Chondrocyte (in vitro differentiated cells): Measurements from ENCODE around the gene OR2T6. TPM values are rescaled to one million over a fixed set of nuclear protein-coding genes. Genes with fewer than 3 reads are reported as not detected.
"Not testable (repeated sequence)": the region's sequence is repeated elsewhere in the genome, so short reads cannot be mapped to it uniquely, and the experiment has no call there.

Source experiments
- DNase-seq: peaks from one replicate; pipeline ENCODE4 v3.0.0; 2021; ENCODE audit warnings: mixed read lengths, low spot score
- H3K27ac Mint-ChIP-seq: one replicate; pipeline ENCODE4 v1.8.0; 2021; ENCODE audit warnings: mild to moderate bottlenecking, moderate library complexity, mixed read lengths; ENCODE audit not compliant: unreplicated experiment
- H3K27me3 Mint-ChIP-seq: 2 replicates; pipeline ENCODE4 v1.8.0; 2021; ENCODE audit warnings: low read depth, mixed read lengths
- H3K36me3 Mint-ChIP-seq: 2 replicates; pipeline ENCODE4 v1.8.0; 2021; ENCODE audit warnings: low read depth, mixed read lengths
- H3K4me1 Mint-ChIP-seq: 2 replicates; pipeline ENCODE4 v1.8.0; 2021; ENCODE audit warnings: low read depth, mild to moderate bottlenecking, mixed read lengths
- H3K4me3 Mint-ChIP-seq: one replicate; pipeline ENCODE4 v1.8.0; 2021; ENCODE audit warnings: mild to moderate bottlenecking, moderate library complexity, mixed read lengths; ENCODE audit not compliant: unreplicated experiment
- H3K9me3 Mint-ChIP-seq: 2 replicates; pipeline ENCODE4 v1.8.0; 2021; ENCODE audit warnings: low read depth, mixed read lengths
- CTCF ChIP-seq: fragments of 200-600 bp; sonication (generic); IDR thresholded peaks from 2 replicates; pipeline ENCODE4 v1.5.0; 2021; ENCODE audit warnings: antibody characterized with exemption, mild to moderate bottlenecking, moderate library complexity
- total RNA-seq: library from RNA; stranded (reverse); gene quantifications from 3 replicates; pipeline ENCODE4 v1.2.1, GENCODE V29; 2021

The OR2T6 gene
- total RNA-seq, 1 donor from 2014 or later: not detected

DNA sequence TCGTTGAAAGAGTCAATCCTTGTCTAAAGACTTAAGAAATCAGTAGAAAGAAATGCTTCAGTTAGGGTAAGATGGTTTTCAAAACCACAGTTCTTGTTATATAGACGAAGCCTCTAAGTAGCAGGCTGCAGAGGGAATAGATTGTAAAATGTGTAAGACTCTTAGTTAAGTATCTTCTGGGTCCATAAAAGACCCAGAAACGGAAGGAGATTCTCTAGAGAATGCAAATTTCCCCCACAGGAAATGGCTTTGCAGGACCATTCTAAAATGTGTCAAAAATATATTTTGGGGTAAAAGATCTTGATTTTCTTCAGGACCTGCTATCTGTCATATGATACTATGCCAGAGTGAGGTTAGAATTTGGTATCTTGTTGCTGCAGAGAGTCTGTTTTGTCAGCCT is 40.7 kb downstream of the OR2T6 start:
- Mint-ChIP-seq H3K9me3 (peaks cover 57% of the 10 kb centered on the region), H3K36me3 (no peaks in the 10 kb centered on the region)
- TF ChIP-seq CTCF: no peak

GRCh38 chr1:248417854-248418253 is 42.3 kb downstream of the OR2T6 start:
- no peak overlapping the region for H3K27ac Mint-ChIP-seq
- H3K9me3 Mint-ChIP-seq: peaks cover 55% of the 10 kb centered on the region
- no peaks in the 10 kb centered on the region for H3K27me3 Mint-ChIP-seq
- H3K36me3 Mint-ChIP-seq: no peaks in the 10 kb centered on the region
- DNase-seq: no peak
- H3K4me1 Mint-ChIP-seq: no peaks in the 10 kb centered on the region
- no peak for TF ChIP-seq CTCF
- H3K4me3 Mint-ChIP-seq: no peak overlapping the region

More for the DNA sequence above, 40.7 kb downstream of the OR2T6 start:
- no peak overlapping the region for H3K27ac Mint-ChIP-seq
- no peak for DNase-seq
- H3K4me1 Mint-ChIP-seq: no peaks in the 10 kb centered on the region
- no peaks in the 10 kb centered on the region for H3K27me3 Mint-ChIP-seq
- no peak overlapping the region for H3K4me3 Mint-ChIP-seq

GRCh38 chr1:248421384-248421783 is 45.8 kb downstream of the OR2T6 start:
- Mint-ChIP-seq H3K27ac (no peak overlapping the region), H3K4me3 (no peak overlapping the region), H3K4me1 (no peaks in the 10 kb centered on the region), H3K27me3 (no peaks in the 10 kb centered on the region), H3K9me3 (peaks cover 57% of the 10 kb centered on the region), H3K36me3 (no peaks in the 10 kb centered on the region)
- no peak for TF ChIP-seq CTCF
- no peak for DNase-seq

DNA sequence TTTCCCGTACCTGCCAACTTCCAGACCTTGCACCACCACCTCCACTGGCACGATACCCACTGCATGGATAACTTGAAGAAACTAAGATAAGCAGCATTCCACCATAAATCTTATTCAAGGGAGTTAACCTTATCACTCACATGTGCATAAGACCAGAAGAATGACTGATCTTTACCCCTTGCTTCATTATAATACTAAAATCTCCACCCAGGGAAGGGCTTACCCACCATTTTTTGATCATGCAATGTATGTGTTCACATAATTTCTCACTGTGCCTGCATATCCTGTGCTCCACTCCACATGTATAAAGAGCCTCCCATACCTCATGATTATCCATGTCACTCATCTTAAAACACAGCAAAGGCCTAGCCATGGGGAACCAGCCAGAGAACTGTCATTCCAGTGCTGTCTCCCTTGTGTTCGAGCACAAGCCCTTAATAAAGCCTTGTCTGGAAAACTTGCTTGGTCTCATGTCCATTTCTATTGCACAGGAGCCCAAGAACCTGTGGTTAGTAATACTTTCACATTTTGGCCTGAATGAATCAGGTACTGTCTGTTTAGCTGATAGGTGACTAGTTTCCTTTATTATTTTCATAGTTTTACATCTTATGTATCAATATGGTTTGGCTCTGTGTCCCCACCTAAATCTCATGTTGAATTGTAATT is 52.1 kb downstream of the OR2T6 start:
- not testable (repeated sequence) for H3K4me1 Mint-ChIP-seq, H3K27me3 Mint-ChIP-seq, H3K27ac Mint-ChIP-seq, H3K4me3 Mint-ChIP-seq, H3K36me3 Mint-ChIP-seq, DNase-seq
- peaks cover 61% of the 10 kb centered on the region for H3K9me3 Mint-ChIP-seq

GRCh38 chr1:248428192-248428533 is 52.6 kb downstream of the OR2T6 start:
- not testable (repeated sequence) for H3K27ac Mint-ChIP-seq, H3K36me3 Mint-ChIP-seq, DNase-seq, H3K4me1 Mint-ChIP-seq, H3K27me3 Mint-ChIP-seq, H3K4me3 Mint-ChIP-seq
- H3K9me3 Mint-ChIP-seq: peaks cover 58% of the 10 kb centered on the region

DNA sequence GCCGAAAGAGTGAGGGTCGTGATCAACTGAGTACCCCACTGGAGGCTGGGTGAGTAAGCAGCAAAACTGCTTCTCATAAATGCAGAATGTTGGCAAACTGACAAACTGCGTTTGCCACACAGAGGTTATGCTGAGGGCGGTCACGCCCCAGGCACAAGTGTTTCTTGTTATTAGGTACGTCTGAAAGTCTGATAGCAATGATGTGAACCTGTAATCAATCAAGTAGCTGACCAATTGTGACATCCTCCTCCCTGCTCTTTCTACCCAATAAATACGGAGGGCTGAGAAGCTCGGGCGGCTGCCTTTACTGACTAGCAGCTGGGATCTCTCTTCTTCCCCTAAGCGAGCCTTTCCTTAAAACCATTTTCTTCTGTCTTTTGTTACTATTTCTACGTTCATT is 56.1 kb downstream of the OR2T6 start:
- not testable (repeated sequence) for H3K27me3 Mint-ChIP-seq, H3K36me3 Mint-ChIP-seq, H3K27ac Mint-ChIP-seq, DNase-seq, H3K4me1 Mint-ChIP-seq, H3K4me3 Mint-ChIP-seq
- H3K9me3 Mint-ChIP-seq: peaks cover 40% of the 10 kb centered on the region

- H3K4me1 Mint-ChIP-seq, H3K4me3 Mint-ChIP-seq, H3K27ac Mint-ChIP-seq, H3K27me3 Mint-ChIP-seq, H3K36me3 Mint-ChIP-seq, DNase-seq: not testable (repeated sequence)
- H3K9me3 Mint-ChIP-seq: peaks cover 35% of the 10 kb centered on the region
These were observed 56.7 kb downstream of the OR2T6 start for GRCh38 chr1:248432201-248432600.

- H3K27me3 Mint-ChIP-seq, H3K27ac Mint-ChIP-seq, DNase-seq, H3K4me1 Mint-ChIP-seq, H3K36me3 Mint-ChIP-seq, H3K4me3 Mint-ChIP-seq: not testable (repeated sequence)
- H3K9me3 Mint-ChIP-seq: peaks cover 23% of the 10 kb centered on the region
These were observed 58.4 kb downstream of the OR2T6 start for GRCh38 chr1:248433811-248434415.

DNA sequence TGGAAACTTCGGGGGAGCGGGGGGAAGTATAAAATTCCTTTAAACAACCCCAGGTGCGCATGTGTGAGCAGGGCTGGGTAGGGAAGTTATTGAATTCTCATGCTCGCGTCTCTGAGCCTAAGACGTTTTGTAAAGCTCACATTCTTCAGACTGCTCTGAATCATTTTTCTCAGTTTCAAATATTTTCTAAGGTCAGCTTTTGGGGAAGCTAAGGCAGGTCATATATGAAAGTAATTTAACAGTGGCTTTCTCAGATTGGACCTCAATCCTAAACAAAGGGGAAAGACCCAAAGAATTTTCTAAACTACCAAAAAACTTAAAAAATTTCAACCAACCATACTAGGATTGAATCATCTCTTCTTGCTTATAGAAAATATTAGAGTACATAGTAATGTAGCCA is 59.4 kb downstream of the OR2T6 start:
- H3K36me3 Mint-ChIP-seq, H3K27ac Mint-ChIP-seq, DNase-seq, H3K4me1 Mint-ChIP-seq, H3K4me3 Mint-ChIP-seq, H3K27me3 Mint-ChIP-seq: not testable (repeated sequence)
- H3K9me3 Mint-ChIP-seq: peaks cover 23% of the 10 kb centered on the region

DNA sequence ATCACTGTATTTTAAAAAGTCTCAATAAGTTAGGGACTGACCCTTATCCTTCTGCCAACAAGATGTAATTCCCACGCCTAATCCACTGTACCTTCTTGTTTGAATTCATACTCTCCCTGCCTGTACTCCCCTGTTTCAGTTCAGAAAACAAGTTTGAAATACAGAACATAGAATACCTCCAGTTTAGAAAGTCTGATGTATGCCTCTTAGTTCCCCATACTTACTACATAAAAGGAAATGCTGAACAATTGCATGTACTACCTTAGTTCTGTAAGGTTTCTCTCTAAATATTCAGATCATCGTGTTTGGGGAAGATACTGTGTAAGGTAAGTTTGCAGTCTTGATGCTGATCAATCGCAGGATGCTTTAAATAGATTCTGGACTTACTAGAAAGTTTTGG is 60.8 kb downstream of the OR2T6 start:
- peaks cover 18% of the 10 kb centered on the region for H3K9me3 Mint-ChIP-seq
- not testable (repeated sequence) for H3K4me1 Mint-ChIP-seq, H3K36me3 Mint-ChIP-seq, H3K27me3 Mint-ChIP-seq, H3K27ac Mint-ChIP-seq, H3K4me3 Mint-ChIP-seq, DNase-seq
